ENCODE results near the gene AOAH.

AOAH gene

DNA sequence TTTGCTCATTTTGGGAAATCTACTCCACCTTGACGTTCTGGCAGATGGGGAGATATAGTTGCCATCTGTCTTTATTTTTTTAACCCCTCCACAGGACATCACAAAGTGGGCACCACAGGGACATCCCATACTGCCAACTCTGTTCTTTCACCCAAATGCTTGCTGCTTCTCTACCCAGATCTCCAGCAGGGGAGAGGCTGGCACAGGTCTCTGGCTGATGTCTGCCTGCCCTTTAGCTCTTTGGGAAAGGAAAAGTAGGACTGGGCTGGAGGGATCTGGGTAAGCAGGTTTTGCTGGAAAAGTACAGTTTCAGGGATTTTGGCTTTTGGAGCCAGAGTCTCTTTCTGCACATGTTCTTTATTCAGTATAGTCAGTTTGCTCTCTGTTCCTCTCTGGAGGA lies 178.0 kb downstream of the AOAH start:
- H3K4me3 ChIP-seq (ENCODE audit: low read depth, low read length), result no peak overlapping the region
- no peak for DNase-seq (ENCODE audit: low read depth, low spot score)
- ChIA-PET POLR2A (no interaction called here), CTCF (no interaction called here)
- TF ChIP-seq, protein P1, sequence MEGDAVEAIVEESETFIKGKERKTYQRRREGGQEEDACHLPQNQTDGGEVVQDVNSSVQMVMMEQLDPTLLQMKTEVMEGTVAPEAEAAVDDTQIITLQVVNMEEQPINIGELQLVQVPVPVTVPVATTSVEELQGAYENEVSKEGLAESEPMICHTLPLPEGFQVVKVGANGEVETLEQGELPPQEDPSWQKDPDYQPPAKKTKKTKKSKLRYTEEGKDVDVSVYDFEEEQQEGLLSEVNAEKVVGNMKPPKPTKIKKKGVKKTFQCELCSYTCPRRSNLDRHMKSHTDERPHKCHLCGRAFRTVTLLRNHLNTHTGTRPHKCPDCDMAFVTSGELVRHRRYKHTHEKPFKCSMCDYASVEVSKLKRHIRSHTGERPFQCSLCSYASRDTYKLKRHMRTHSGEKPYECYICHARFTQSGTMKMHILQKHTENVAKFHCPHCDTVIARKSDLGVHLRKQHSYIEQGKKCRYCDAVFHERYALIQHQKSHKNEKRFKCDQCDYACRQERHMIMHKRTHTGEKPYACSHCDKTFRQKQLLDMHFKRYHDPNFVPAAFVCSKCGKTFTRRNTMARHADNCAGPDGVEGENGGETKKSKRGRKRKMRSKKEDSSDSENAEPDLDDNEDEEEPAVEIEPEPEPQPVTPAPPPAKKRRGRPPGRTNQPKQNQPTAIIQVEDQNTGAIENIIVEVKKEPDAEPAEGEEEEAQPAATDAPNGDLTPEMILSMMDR (IDR thresholded peaks at IDR 0.05; ENCODE audit: insufficient read depth, low read length, missing control alignments), result no peak

DNA sequence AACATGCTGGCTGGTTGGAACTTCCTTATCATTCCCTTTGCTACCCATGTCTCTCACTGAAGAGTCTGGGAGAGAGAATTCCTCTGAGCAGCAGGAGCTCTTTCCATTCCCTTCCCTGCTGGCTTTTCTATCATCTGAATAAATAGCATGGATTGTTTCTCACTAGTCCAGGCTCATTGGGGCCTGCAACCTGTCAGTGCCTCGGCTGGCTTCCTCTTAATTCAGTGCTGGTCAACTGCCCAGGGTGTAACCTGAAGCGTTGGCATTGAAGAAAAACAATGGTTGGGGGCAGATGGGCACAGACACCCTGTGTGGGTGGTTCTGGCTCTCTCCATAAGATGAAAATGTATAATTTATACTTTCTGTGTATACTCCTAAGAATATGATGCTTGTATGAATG lies 179.0 kb downstream of the AOAH start:
- H3K4me3 ChIP-seq (ENCODE audit: low read depth, low read length), result no peak overlapping the region
- ChIA-PET CTCF (no interaction called here), POLR2A (interaction anchor here (0.7 kb wide), 1 partner anchor 17 kb away, joined by 3 read pairs; no protein-coding TSS in a partner anchor)
- TF ChIP-seq, protein P1 (IDR thresholded peaks at IDR 0.05; ENCODE audit: insufficient read depth, low read length, missing control alignments), result no peak
- no peak for DNase-seq (ENCODE audit: low read depth, low spot score)

DNA sequence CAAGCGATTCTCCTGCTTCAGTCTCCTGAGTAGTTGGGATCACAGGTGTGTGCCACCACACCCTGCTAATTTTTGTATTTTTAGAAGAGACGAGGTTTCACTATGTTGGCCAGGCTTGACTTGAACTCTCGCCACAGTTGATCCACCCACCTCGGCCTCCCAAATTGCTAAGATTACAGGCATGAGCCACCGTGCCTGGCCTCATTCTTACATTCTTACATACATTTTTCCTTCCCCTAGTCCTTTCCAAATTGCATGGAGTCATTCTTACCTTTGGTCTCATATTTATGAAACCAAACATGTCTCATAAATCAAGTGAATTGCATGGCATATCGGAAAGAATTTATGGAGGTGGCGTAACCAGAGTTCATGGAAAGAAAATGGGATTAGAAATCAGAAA lies 186.2 kb downstream of the AOAH start:
- TF ChIP-seq, protein P1 (IDR thresholded peaks at IDR 0.05; ENCODE audit: insufficient read depth, low read length, missing control alignments), result no peak
- no peak for DNase-seq (ENCODE audit: low read depth, low spot score)
- CTCF ChIA-PET, result no interaction called here
- POLR2A ChIA-PET, result no interaction called here
- no peak overlapping the region for H3K4me3 ChIP-seq (ENCODE audit: low read depth, low read length)

DNA sequence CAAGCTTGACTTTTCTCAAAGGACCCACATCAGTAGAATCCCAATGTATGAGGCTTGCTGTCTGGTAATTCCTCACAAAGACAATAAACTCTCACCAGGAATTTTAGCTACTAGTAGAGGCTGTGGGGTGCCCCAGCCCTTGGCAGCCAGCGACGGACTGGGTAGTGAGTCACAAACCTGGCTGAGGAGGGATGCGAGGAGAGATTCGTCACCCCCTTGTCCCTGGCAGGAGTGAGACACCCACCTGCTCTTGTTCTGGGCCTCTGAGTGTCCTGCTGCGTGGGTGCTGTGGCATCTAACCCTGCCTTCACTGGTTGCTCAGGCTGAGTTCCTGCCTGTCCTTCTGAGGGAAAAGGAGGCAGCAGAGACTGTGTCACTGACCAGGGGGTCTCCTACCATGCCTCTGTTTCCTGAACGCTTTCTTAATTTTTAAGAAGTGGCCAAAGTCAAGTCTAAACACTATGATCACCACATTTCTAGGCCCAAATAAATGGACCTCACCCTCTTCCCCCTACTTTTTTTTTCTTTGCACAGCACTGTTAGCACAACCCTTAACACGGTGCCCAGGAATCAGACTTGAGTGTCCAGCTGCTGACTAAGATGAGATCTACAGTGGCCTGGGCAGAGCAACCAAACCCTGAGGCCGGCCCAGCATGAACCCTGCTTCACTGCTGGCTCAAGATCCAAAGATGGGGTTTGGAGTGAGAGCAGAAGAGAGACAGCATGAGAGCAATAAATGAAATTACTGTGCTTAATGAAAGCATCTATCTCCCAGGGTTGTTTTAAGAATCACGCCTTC lies 188.2 kb downstream of the AOAH start:
- TF ChIP-seq, protein P1 (IDR thresholded peaks at IDR 0.05; ENCODE audit: insufficient read depth, low read length, missing control alignments), result no peak
- no peak for DNase-seq (ENCODE audit: low read depth, low spot score)
- ChIA-PET POLR2A (no interaction called here), CTCF (no interaction called here)
- H3K4me3 ChIP-seq (ENCODE audit: low read depth, low read length), result no peak overlapping the region

DNA sequence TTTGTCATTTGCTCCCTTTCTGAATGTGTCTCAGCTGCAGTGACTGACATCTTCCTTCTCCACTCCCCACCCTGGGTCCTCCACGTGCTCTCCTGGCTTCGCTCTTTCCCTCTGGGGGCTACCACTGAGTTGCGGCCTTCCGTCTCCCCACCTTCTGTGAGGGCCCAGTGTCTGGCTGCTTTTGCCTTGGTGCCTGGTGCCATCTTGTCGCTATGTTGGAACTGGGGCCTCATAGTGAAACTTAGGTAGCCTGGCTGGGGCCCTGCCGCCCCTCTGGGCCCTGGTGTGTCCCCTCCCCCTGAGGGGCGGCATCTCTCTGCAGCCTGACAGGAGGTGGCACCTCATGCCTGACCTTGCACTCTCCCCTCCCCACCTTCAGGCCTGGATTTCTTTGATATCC lies 190.6 kb downstream of the AOAH start:
- no peak overlapping the region for H3K4me3 ChIP-seq (ENCODE audit: low read depth, low read length)
- TF ChIP-seq, protein P1 (IDR thresholded peaks at IDR 0.05; ENCODE audit: insufficient read depth, low read length, missing control alignments), result no peak
- no peak for DNase-seq (ENCODE audit: low read depth, low spot score)
- CTCF ChIA-PET, result no interaction called here
- POLR2A ChIA-PET, result no interaction called here

DNA sequence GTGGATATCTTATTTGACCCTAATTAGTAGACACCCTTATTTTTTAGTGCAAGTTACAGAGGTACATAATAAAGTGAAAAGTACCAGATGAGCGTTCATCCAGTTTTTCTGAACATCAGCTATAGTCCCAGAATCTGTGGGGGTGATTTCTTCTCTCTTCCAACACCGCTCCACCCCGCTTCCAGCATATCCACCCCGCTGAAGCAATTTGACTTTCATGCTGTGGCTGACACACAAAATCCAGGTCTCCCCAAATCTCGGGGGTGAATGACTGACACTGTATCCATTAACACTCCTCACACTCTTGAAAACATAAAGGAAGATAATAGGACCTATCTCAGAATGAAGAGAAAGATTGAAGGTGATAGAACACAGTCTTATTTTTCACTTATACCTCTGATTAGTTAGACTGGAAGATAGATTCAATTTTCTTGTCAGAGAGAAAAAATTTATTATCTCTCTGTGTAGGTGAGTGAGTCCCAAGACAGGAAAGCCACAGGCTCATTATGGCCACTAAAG lies 191.3 kb downstream of the AOAH start:
- TF ChIP-seq, protein P1 (IDR thresholded peaks at IDR 0.05; ENCODE audit: insufficient read depth, low read length, missing control alignments), result no peak
- no peak overlapping the region for H3K4me3 ChIP-seq (ENCODE audit: low read depth, low read length)
- POLR2A ChIA-PET, result no interaction called here
- no peak for DNase-seq (ENCODE audit: low read depth, low spot score)
- CTCF ChIA-PET, result no interaction called here

Measured in AG04449 (cell line).